ENCODE results near the gene USP21.

- TF ChIP-seq, protein P1, sequence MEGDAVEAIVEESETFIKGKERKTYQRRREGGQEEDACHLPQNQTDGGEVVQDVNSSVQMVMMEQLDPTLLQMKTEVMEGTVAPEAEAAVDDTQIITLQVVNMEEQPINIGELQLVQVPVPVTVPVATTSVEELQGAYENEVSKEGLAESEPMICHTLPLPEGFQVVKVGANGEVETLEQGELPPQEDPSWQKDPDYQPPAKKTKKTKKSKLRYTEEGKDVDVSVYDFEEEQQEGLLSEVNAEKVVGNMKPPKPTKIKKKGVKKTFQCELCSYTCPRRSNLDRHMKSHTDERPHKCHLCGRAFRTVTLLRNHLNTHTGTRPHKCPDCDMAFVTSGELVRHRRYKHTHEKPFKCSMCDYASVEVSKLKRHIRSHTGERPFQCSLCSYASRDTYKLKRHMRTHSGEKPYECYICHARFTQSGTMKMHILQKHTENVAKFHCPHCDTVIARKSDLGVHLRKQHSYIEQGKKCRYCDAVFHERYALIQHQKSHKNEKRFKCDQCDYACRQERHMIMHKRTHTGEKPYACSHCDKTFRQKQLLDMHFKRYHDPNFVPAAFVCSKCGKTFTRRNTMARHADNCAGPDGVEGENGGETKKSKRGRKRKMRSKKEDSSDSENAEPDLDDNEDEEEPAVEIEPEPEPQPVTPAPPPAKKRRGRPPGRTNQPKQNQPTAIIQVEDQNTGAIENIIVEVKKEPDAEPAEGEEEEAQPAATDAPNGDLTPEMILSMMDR (IDR thresholded peaks at IDR 0.05) = peak in 2 of 3 experiments; percentile 24 to 47
- TF ChIP-seq POLR2A (IDR thresholded peaks at IDR 0.05; ENCODE audit: low read depth) = no peak
These were observed at the start of gene USP21 for GRCh38 chr1:161159087-161159912.

Data from esophagus muscularis mucosa (tissue), 3 donors.